Natural killer cell (primary cell): ENCODE results near the gene CLBA1. TPM values are rescaled to one million over a fixed set of nuclear protein-coding genes. Genes with fewer than 3 reads are reported as not detected.
"Not testable (repeated sequence)": the region's sequence is repeated elsewhere in the genome, so short reads cannot be mapped to it uniquely, and the experiment has no call there.

ENCODE experiments used
- ATAC-seq, 3 donors: fragments of 150-1000 bp in 2 of 3; fragments of 200-7000 bp in 1 of 3; cut with Tn5 transposase; 1 replicate in 1 of 3; 2 replicates in 2 of 3; pipeline ENCODE4 v1.10.0; 2021; ENCODE audit warnings: mild to moderate bottlenecking in 2 of 3, moderate library complexity in 2 of 3
- DNase-seq, 2 donors: peaks; one replicate each; pipeline versions ENCODE4 v3.0.0 to v3.0.0-alpha.2; 2013 to 2021; ENCODE audit warnings: mixed read lengths in 1 of 2
- H3K27ac ChIP-seq: one replicate; pipeline ENCODE4 v1.5.1; 2013; ENCODE audit warnings: mild to moderate bottlenecking, low read length
- H3K27me3 ChIP-seq: one replicate; pipeline ENCODE4 v1.6.1; 2013; ENCODE audit warnings: low read length; ENCODE audit not compliant: control insufficient read depth, insufficient read depth
- H3K36me3 ChIP-seq: one replicate; pipeline ENCODE4 v1.6.1; 2013; ENCODE audit warnings: low read length; ENCODE audit not compliant: control insufficient read depth, insufficient read depth
- H3K4me1 ChIP-seq: one replicate; pipeline ENCODE4 v1.6.1; 2013; ENCODE audit warnings: low read length; ENCODE audit not compliant: control insufficient read depth, insufficient read depth
- H3K4me3 ChIP-seq: one replicate; pipeline ENCODE4 v1.5.1; 2013; ENCODE audit warnings: low read length
- H3K9me3 ChIP-seq: one replicate; pipeline ENCODE4 v1.6.1; 2013; ENCODE audit warnings: low read length; ENCODE audit not compliant: control insufficient read depth, insufficient read depth
- H3K27ac Mint-ChIP-seq, 2 donors: one replicate each; pipeline ENCODE4 v1.8.0; 2022; ENCODE audit warnings: mild to moderate bottlenecking in 2 of 2, mixed read lengths in 2 of 2, moderate library complexity in 1 of 2
- H3K27me3 Mint-ChIP-seq, 2 donors: one replicate each; pipeline ENCODE4 v1.8.0; 2022; ENCODE audit warnings: low read depth in 2 of 2, mixed read lengths in 2 of 2
- H3K36me3 Mint-ChIP-seq: one replicate; pipeline ENCODE4 v1.8.0; 2022; ENCODE audit warnings: mixed read lengths
- H3K4me1 Mint-ChIP-seq, 2 donors: one replicate each; pipeline ENCODE4 v1.8.0; 2022; ENCODE audit warnings: mixed read lengths in 2 of 2
- H3K4me3 Mint-ChIP-seq: one replicate; pipeline ENCODE4 v1.8.0; 2022; ENCODE audit warnings: mild to moderate bottlenecking, moderate library complexity, mixed read lengths
- H3K9me3 Mint-ChIP-seq, 2 donors: one replicate each; pipeline ENCODE4 v1.8.0; 2022; ENCODE audit warnings: mixed read lengths in 2 of 2
- CTCF ChIP-seq: fragments of 200-600 bp; IDR thresholded peaks from one replicate; pipeline ENCODE4 v1.8.0; 2022; ENCODE audit warnings: antibody characterized with exemption
- WGBS: methylation state at CpG from one replicate; pipeline ENCODE4 v1.1.7; 2013; ENCODE audit warnings: missing lambda C conversion rate; ENCODE audit not compliant: insufficient coverage; 5-methylcytosine and 5-hydroxymethylcytosine counted together
- intact Hi-C: fragments of 100-400 bp; cut with micrococcal nuclease; formaldehyde crosslinking; loops from one replicate; pipeline ENCODE4 v1.14.2; 2022
- total RNA-seq, 4 donors: library from RNA; stranded (reverse); fragments of 120-200 nt in 1 of 4; gene quantifications; one replicate each; pipeline versions ENCODE4 v1.2.3 to v1.2.4, GENCODE V29; 2013 to 2022

Gene CLBA1
- total RNA-seq, 3 donors from 2014 or later (not counting 1 experiment from before 2014, with no cell fraction given) = 1.2 to 1.8 (median 1.3) TPM

GRCh38 chr14:104947201-104947600, 38.4 kb upstream of the CLBA1 start:
- H3K4me3 ChIP-seq, H3K27me3 Mint-ChIP-seq, DNase-seq, H3K27me3 ChIP-seq, H3K36me3 Mint-ChIP-seq, H3K4me3 Mint-ChIP-seq, H3K27ac Mint-ChIP-seq, H3K4me1 Mint-ChIP-seq, H3K4me1 ChIP-seq, H3K36me3 ChIP-seq, intact Hi-C loops, H3K9me3 ChIP-seq, ATAC-seq, H3K27ac ChIP-seq, H3K9me3 Mint-ChIP-seq: not testable (repeated sequence)
- WGBS = 92% methylated on average over 13 of the region's 13 CpGs

DNA sequence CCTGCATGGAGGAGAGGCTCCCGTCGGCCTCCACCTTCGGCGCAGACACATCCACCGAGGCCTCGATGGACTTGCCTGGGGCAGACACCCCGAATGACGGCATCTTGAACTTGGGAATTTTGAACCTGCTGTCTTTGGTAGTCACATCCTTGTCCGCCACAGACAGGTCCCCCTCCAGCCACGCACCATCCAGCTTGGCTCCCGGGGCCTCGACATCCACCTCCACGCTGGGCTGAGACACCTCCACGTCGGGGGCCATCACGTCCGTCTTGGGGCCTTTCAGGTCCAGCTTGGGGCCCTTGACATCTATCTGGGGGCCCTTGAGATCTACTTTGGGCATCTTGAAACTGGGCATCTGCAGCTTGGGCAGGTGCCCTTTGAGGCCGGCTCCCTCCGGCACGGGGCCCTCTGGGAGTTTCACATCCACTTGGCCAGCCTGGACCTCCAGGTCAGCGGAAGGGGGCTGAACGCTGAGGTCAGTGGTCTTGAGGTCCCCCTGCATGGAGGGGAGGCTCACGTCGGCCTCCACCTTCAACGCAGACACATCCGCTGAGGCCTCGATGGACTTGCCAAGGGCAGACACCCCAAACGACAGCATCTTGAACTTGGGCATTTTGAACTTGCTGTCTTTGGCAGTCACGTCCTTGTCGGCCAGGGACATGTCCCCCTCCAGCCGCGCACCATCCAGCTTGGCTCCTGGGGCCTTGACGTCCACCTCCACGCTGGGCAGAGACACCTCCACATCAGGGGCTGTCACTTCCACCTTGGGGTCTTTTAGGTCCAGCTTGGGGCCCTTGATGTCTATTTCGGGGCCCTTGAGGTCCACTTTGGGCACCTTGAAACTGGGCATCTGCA, 37.5 kb upstream of the CLBA1 start:
- 91% methylated on average over 33 of the region's 35 CpGs for WGBS
- DNase-seq, H3K4me1 ChIP-seq, H3K4me3 ChIP-seq, intact Hi-C loops, ATAC-seq, H3K27me3 Mint-ChIP-seq, H3K36me3 ChIP-seq, H3K27ac ChIP-seq, H3K27me3 ChIP-seq, H3K27ac Mint-ChIP-seq, H3K4me3 Mint-ChIP-seq, H3K36me3 Mint-ChIP-seq, H3K9me3 Mint-ChIP-seq, H3K4me1 Mint-ChIP-seq, H3K9me3 ChIP-seq: not testable (repeated sequence)

GRCh38 chr14:104948736-104949031, 36.9 kb upstream of the CLBA1 start:
- Histone ChIP-seq H3K4me3 (no peak overlapping the region), H3K9me3 (no peaks in the 10 kb centered on the region), H3K27me3 (no peaks in the 10 kb centered on the region), H3K4me1 (no peaks in the 10 kb centered on the region), H3K27ac (no peak overlapping the region), H3K36me3 (no peaks in the 10 kb centered on the region)
- no peak for TF ChIP-seq CTCF
- no peaks in the 10 kb centered on the region for H3K27me3 Mint-ChIP-seq
- H3K36me3 Mint-ChIP-seq = no peaks in the 10 kb centered on the region
- H3K27ac Mint-ChIP-seq = no peak overlapping the region
- DNase-seq (no peak), ATAC-seq (no peak)
- intact Hi-C loops = no loop called here
- WGBS = 94% methylated on average over 11 of the region's 11 CpGs
- H3K4me1 Mint-ChIP-seq = no peaks in the 10 kb centered on the region
- H3K4me3 Mint-ChIP-seq = no peak overlapping the region
- no peaks in the 10 kb centered on the region for H3K9me3 Mint-ChIP-seq

DNA sequence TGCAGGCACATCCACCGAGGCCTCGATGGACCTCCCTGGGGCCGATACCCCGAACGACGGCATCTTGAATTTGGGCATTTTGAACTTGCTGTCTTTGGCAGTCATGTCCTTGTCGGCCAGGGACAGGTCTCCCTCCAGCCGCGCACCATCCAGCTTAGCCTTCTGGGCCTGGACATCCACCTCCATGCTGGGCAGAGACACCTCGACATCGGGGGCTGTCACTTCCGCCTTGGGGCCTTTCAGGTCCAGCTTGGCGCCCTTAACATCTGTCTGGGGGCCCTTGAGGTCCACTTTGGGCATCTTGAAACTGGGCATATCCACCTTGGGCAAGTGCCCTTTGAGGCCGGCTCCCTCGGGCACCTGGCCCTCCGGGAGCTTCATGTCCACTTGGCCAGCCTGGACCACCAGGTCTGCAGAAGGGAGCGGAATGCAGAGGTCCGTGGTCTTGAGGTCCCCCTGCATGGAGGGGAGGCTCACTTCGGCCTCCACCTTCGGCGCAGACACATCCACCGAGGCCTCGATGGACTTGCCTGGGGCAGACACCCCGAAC, 36.1 kb upstream of the CLBA1 start:
- H3K9me3 ChIP-seq, H3K9me3 Mint-ChIP-seq, H3K27ac ChIP-seq, DNase-seq, H3K4me1 Mint-ChIP-seq, H3K4me1 ChIP-seq, H3K4me3 Mint-ChIP-seq, H3K27ac Mint-ChIP-seq, H3K36me3 ChIP-seq, H3K27me3 Mint-ChIP-seq, H3K27me3 ChIP-seq, H3K36me3 Mint-ChIP-seq, H3K4me3 ChIP-seq, ATAC-seq, intact Hi-C loops: not testable (repeated sequence)
- WGBS = 95% methylated on average over 20 of the region's 24 CpGs

- H3K9me3 Mint-ChIP-seq = no peaks in the 10 kb centered on the region
- TF ChIP-seq CTCF = no peak
- no peaks in the 10 kb centered on the region for H3K9me3 ChIP-seq
Observed at GRCh38 chr14:104950021-104950420, 35.6 kb upstream of the CLBA1 start.

DNA sequence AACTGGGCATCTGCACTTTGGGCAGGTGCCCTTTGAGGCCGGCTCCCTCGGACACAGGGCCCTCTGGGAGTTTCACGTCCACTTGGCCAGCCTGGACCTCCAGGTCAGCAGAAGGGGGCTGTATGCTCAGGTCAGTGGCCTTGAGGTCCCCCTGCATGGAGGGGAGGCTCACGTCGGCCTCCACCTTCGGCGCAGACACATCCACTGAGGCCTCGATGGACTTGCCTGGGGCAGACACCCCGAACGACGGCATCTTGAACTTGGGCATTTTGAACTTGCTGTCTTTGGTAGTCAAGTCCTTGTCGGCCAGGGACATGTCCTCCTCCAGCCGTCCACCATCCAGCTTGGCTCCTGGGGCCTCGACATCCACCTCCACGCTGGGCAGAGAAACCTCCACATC, 34.9 kb upstream of the CLBA1 start:
- DNase-seq, H3K36me3 ChIP-seq, H3K36me3 Mint-ChIP-seq, intact Hi-C loops, H3K27ac ChIP-seq, H3K4me3 ChIP-seq, H3K27me3 ChIP-seq, H3K27me3 Mint-ChIP-seq, H3K4me3 Mint-ChIP-seq, ATAC-seq, H3K9me3 Mint-ChIP-seq, H3K27ac Mint-ChIP-seq, H3K4me1 Mint-ChIP-seq, H3K9me3 ChIP-seq, H3K4me1 ChIP-seq: not testable (repeated sequence)
- 70% methylated on average over 12 of the region's 15 CpGs for WGBS

More at GRCh38 chr14:104950021-104950420, 35.6 kb upstream of the CLBA1 start:
- Mint-ChIP-seq H3K27ac (no peak overlapping the region), H3K4me3 (no peak overlapping the region), H3K27me3 (peaks cover 0 to 4% of the 10 kb centered on the region in 2 donors), H3K4me1 (no peaks in the 10 kb centered on the region), H3K36me3 (no peaks in the 10 kb centered on the region)
- Histone ChIP-seq H3K4me3 (no peak overlapping the region), H3K36me3 (no peaks in the 10 kb centered on the region), H3K27ac (no peak overlapping the region), H3K4me1 (no peaks in the 10 kb centered on the region), H3K27me3 (no peaks in the 10 kb centered on the region)
- 90% methylated on average over 17 of the region's 17 CpGs for WGBS
- ATAC-seq (no peak), DNase-seq (no peak)
- intact Hi-C loops = no loop called here
